Loucy (cell line): ENCODE measurements around the gene SLC11A1.

Source experiments
- H2AFZ ChIP-seq: fragments of 200-600 bp; sonication (generic); 2 replicates; pipeline ENCODE4 v1.6.0; 2016; ENCODE audit warnings: antibody characterized with exemption, mild to moderate bottlenecking, low read length, moderate library complexity
- H3F3A ChIP-seq: fragments of 200-600 bp; 2 replicates; pipeline ENCODE4 v1.6.0; 2016; ENCODE audit warnings: antibody characterized with exemption, low read depth, mild to moderate bottlenecking
- H3K27me3 ChIP-seq: fragments of 200-600 bp; sonication (generic); 2 replicates; pipeline ENCODE4 v1.6.1; 2014; ENCODE audit warnings: low read length, mild to moderate bottlenecking; ENCODE audit not compliant: insufficient read depth, poor library complexity, severe bottlenecking
- H3K36me3 ChIP-seq: fragments of 200-600 bp; sonication (generic); 2 replicates; pipeline ENCODE4 v1.6.1; 2016; ENCODE audit warnings: low read length; ENCODE audit not compliant: insufficient read depth
- H3K4me1 ChIP-seq: fragments of 200-600 bp; sonication (generic); 2 replicates; pipeline ENCODE4 v1.5.1; 2014; ENCODE audit warnings: low read length, mild to moderate bottlenecking; ENCODE audit not compliant: insufficient read depth, poor library complexity, severe bottlenecking
- H3K4me2 ChIP-seq: fragments of 200-600 bp; sonication (generic); 2 replicates; pipeline ENCODE4 v1.6.0; 2014; ENCODE audit warnings: antibody characterized with exemption, low read length, low read depth, mild to moderate bottlenecking; ENCODE audit not compliant: poor library complexity, severe bottlenecking
- H3K4me3 ChIP-seq: fragments of 200-600 bp; sonication (generic); 2 replicates; pipeline ENCODE4 v1.5.1; 2014; ENCODE audit warnings: low read length, mild to moderate bottlenecking, mixed read lengths; ENCODE audit not compliant: poor library complexity, severe bottlenecking
- H3K79me2 ChIP-seq: fragments of 200-600 bp; sonication (generic); 2 replicates; pipeline ENCODE4 v1.6.1; 2014; ENCODE audit warnings: low read length; ENCODE audit not compliant: insufficient read depth
- H3K9ac ChIP-seq: fragments of 200-600 bp; sonication (generic); 2 replicates; pipeline ENCODE4 v1.6.0; 2014; ENCODE audit warnings: mild to moderate bottlenecking, low read depth, low read length, moderate library complexity; ENCODE audit not compliant: poor library complexity, severe bottlenecking
- H3K9me2 ChIP-seq: fragments of 200-600 bp; sonication (generic); replicated peaks from 2 replicates; pipeline ENCODE4 v1.6.1; 2016; ENCODE audit warnings: low read depth, low read length, mixed read lengths
- H3K9me3 ChIP-seq: fragments of 200-600 bp; sonication (generic); 2 replicates; pipeline ENCODE4 v1.6.1; 2014; ENCODE audit warnings: mild to moderate bottlenecking, antibody characterized with exemption, low read length, low read depth; ENCODE audit not compliant: insufficient read depth
- H4K20me1 ChIP-seq: fragments of 200-600 bp; sonication (generic); 2 replicates; pipeline ENCODE4 v1.6.0; 2014; ENCODE audit warnings: antibody characterized with exemption, low read length, mild to moderate bottlenecking; ENCODE audit not compliant: insufficient read depth, poor library complexity, severe bottlenecking
- EZH2phosphoT487 ChIP-seq: fragments of 200-600 bp; IDR thresholded peaks from 2 replicates; pipeline ENCODE4 v1.6.1; 2018; ENCODE audit warnings: antibody characterized with exemption, mild to moderate bottlenecking, moderate library complexity, borderline replicate concordance
- TF ChIP-seq, protein P1 (sequence below): fragments of 200-600 bp; sonication (generic); conservative IDR thresholded peaks from 2 replicates; pipeline ENCODE4 v1.5.1; 2014; ENCODE audit warnings: mild to moderate bottlenecking, antibody characterized with exemption, low read length

SLC11A1 gene

DNA sequence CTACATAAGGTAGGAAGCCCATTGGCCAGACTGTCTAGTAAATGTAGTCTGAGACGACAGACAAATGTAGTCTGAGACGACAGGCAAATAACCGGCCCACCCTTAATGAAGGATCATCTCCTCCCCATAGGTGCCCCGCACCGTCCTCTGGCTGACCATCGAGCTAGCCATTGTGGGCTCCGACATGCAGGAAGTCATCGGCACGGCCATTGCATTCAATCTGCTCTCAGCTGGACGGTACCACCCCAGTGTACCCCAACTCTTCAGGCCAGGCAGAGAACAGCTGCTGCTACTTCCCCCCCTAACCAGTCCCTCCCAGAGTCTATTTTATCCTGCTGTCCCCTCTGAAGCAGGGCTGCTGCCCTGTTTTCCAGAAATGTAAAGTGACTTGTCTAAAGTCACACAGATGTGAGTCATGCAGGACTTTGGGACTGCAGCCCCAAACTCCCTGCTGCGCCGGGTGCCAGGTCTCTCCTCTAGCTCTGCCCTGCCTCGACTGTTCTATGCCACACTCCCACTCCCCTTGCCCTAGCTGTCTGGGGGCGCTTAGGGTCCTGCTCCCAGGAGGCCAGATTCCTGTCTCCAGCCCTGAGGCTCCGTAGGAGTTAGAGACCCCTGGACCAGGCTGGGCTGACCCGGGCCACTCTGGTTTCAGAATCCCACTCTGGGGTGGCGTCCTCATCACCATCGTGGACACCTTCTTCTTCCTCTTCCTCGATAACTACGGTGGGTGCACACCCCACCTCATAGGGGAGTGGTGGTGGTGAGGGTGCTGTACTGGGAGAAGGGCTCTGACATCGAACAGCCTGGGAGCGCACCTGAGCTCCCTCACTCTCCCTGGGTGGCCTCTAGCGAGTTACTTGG is 4.7 kb downstream of the SLC11A1 start:
- no peak for TF ChIP-seq EZH2phosphoT487
- TF ChIP-seq, protein P1, sequence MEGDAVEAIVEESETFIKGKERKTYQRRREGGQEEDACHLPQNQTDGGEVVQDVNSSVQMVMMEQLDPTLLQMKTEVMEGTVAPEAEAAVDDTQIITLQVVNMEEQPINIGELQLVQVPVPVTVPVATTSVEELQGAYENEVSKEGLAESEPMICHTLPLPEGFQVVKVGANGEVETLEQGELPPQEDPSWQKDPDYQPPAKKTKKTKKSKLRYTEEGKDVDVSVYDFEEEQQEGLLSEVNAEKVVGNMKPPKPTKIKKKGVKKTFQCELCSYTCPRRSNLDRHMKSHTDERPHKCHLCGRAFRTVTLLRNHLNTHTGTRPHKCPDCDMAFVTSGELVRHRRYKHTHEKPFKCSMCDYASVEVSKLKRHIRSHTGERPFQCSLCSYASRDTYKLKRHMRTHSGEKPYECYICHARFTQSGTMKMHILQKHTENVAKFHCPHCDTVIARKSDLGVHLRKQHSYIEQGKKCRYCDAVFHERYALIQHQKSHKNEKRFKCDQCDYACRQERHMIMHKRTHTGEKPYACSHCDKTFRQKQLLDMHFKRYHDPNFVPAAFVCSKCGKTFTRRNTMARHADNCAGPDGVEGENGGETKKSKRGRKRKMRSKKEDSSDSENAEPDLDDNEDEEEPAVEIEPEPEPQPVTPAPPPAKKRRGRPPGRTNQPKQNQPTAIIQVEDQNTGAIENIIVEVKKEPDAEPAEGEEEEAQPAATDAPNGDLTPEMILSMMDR: no peak
- no peaks in the 10 kb centered on the region for H3F3A ChIP-seq
- no peaks in the 10 kb centered on the region for H3K4me1 ChIP-seq
- no peaks in the 10 kb centered on the region for H3K27me3 ChIP-seq
- no peak overlapping the region for H2AFZ ChIP-seq
- H3K4me2 ChIP-seq: no peak overlapping the region
- no peaks in the 10 kb centered on the region for H3K9me3 ChIP-seq
- no peaks in the 10 kb centered on the region for H3K9me2 ChIP-seq
- H3K36me3 ChIP-seq: no peaks in the 10 kb centered on the region
- no peaks in the 10 kb centered on the region for H4K20me1 ChIP-seq
- no peak overlapping the region for H3K9ac ChIP-seq
- no peak overlapping the region for H3K4me3 ChIP-seq
- H3K79me2 ChIP-seq: no peaks in the 10 kb centered on the region

DNA sequence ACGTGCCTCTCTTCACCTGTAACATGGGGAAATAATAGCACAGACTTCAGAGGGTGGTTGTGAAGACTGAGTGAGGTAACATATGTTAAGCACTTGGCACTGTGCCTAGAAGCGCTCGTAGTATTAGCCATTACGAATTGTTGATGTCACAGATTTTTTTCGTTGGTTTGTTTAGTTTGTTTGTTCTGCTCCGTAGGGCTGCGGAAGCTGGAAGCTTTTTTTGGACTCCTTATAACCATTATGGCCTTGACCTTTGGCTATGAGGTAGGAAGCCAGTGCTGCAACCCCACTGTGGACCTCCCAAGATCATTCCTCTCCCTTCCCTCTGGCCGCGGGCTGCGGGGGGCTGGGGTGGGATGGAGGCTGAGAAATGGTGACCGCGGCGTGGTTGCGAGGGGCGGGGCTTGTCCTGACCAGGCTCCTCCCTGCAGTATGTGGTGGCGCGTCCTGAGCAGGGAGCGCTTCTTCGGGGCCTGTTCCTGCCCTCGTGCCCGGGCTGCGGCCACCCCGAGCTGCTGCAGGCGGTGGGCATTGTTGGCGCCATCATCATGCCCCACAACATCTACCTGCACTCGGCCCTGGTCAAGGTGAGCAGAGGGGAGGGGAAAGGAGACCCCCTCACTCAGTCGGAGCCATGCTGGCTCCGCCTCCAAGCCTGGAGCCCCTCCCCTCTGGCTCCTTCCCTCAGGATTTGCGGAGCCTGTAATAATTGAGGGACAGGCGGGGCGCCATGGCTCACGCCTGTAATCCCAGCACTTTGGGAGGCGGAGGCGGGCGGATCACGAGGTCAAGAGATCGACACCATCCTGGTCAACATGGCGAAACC is 5.5 kb downstream of the SLC11A1 start:
- Histone ChIP-seq H3K79me2 (no peaks in the 10 kb centered on the region), H3K4me1 (no peaks in the 10 kb centered on the region), H3K9me3 (no peaks in the 10 kb centered on the region), H4K20me1 (no peaks in the 10 kb centered on the region), H3K27me3 (no peaks in the 10 kb centered on the region), H3F3A (no peaks in the 10 kb centered on the region), H3K9ac (no peak overlapping the region), H2AFZ (no peak overlapping the region), H3K4me3 (no peak overlapping the region), H3K9me2 (no peaks in the 10 kb centered on the region), H3K4me2 (no peak overlapping the region), H3K36me3 (no peaks in the 10 kb centered on the region)
- TF ChIP-seq, protein P1: no peak

DNA sequence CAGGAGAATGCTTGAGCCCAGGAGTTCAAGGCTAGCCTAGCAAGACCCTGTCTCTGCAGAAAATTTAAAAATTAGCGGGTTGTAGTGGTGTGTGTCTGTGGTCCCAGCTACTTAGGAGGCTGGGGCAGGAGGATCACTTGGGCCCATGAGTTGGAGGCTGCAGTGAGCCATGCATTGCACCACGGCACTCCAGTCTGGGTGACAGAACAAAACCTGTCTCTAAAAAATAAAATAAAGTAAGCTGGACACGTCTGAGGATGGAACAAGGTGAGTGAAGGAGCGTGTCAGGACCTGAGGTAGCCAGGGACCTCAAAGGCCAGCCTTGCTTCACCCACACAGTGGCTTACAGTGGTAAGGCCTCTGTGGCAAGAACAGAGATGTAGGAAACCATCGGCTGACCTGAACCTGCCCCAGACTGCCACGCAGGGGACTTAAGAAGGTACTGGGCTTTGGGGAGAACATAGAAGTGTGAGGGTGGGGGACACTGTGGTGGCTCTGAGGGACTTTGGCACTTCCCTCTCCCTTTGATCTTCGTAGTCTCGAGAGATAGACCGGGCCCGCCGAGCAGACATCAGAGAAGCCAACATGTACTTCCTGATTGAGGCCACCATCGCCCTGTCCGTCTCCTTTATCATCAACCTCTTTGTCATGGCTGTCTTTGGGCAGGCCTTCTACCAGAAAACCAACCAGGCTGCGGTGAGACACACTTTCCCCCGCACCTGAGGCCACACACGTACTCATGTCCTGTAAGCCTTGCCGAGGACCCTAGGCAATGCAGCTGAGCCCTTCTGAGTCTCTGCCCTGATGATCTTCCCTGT is 7.5 kb downstream of the SLC11A1 start:
- H2AFZ ChIP-seq: no peak overlapping the region
- no peak overlapping the region for H3K4me3 ChIP-seq
- H3K4me2 ChIP-seq: no peak overlapping the region
- no peaks in the 10 kb centered on the region for H4K20me1 ChIP-seq
- H3K36me3 ChIP-seq: no peaks in the 10 kb centered on the region
- no peaks in the 10 kb centered on the region for H3K79me2 ChIP-seq
- H3K9ac ChIP-seq: no peak overlapping the region
- no peaks in the 10 kb centered on the region for H3K27me3 ChIP-seq
- no peak for TF ChIP-seq EZH2phosphoT487
- TF ChIP-seq, protein P1: no peak
- peaks cover 11% of the 10 kb centered on the region for H3K4me1 ChIP-seq
- no peaks in the 10 kb centered on the region for H3K9me3 ChIP-seq
- no peaks in the 10 kb centered on the region for H3F3A ChIP-seq
- no peaks in the 10 kb centered on the region for H3K9me2 ChIP-seq
